GM19193 (cell line): ENCODE measurements around the gene RAD52.

ENCODE experiments used
- POLR2A ChIP-seq: IDR thresholded peaks from 4 replicates; pipeline ENCODE4 v1.6.1; 2011; ENCODE audit not compliant: insufficient read depth, insufficient read length; ENCODE audit errors: extremely low read depth

Gene RAD52

GRCh38 chr12:909861-910260, 39.6 kb downstream of the RAD52 start:
- no peak for TF ChIP-seq POLR2A

GRCh38 chr12:907413-908185, 41.9 kb downstream of the RAD52 start:
- TF ChIP-seq POLR2A, result no peak

- TF ChIP-seq POLR2A, result no peak
Measured at GRCh38 chr12:906062-906585, 43.4 kb downstream of the RAD52 start.

GRCh38 chr12:905261-906031, 44.0 kb downstream of the RAD52 start:
- TF ChIP-seq POLR2A, result no peak

- TF ChIP-seq POLR2A, result no peak
Measured at GRCh38 chr12:904010-904414, 45.5 kb downstream of the RAD52 start.

- TF ChIP-seq POLR2A, result no peak
Measured at GRCh38 chr12:903055-903454, 46.4 kb downstream of the RAD52 start.

- TF ChIP-seq POLR2A, result no peak
Measured at GRCh38 chr12:902581-902980, 46.9 kb downstream of the RAD52 start.

- no peak for TF ChIP-seq POLR2A
Measured at GRCh38 chr12:897386-897785, 52.1 kb downstream of the RAD52 start.

GRCh38 chr12:896031-896430, 53.5 kb downstream of the RAD52 start:
- TF ChIP-seq POLR2A, result no peak

GRCh38 chr12:894226-894625, 55.3 kb downstream of the RAD52 start:
- TF ChIP-seq POLR2A, result no peak

GRCh38 chr12:886206-886605, 63.3 kb downstream of the RAD52 start:
- TF ChIP-seq POLR2A, result no peak

- no peak for TF ChIP-seq POLR2A
Measured at GRCh38 chr12:885701-886100, 63.8 kb downstream of the RAD52 start.

GRCh38 chr12:884746-885414, 64.6 kb downstream of the RAD52 start:
- TF ChIP-seq POLR2A, result no peak

GRCh38 chr12:880656-881055, 68.8 kb downstream of the RAD52 start:
- no peak for TF ChIP-seq POLR2A

GRCh38 chr12:879641-880040, 69.9 kb downstream of the RAD52 start:
- no peak for TF ChIP-seq POLR2A
